Psoas muscle (tissue), 8 donors: ENCODE data around the gene ABL2. TPM values are rescaled to one million over a fixed set of nuclear protein-coding genes. Genes with fewer than 3 reads are reported as not detected.

ENCODE experiments used
- ATAC-seq, 4 donors: fragments of 200-7000 bp; cut with Tn5 transposase; one replicate each; pipeline ENCODE4 v1.9.1; 2020; ENCODE audit warnings: moderate library complexity in 3 of 4, mild to moderate bottlenecking in 2 of 4
- DNase-seq, 2 donors: peaks; one replicate each; pipeline ENCODE4 v3.0.0-alpha.2; 2020
- H3K27ac ChIP-seq: fragments of 200-600 bp; one replicate; pipeline ENCODE4 v1.8.0; 2022
- H3K27me3 ChIP-seq, 3 donors: fragments of 200-600 bp in 1 of 3; one replicate each; pipeline versions ENCODE4 v1.6.1 to v1.8.0; 2013 to 2022; ENCODE audit warnings: low read length in 2 of 3, mild to moderate bottlenecking in 2 of 3, moderate library complexity in 1 of 3; ENCODE audit not compliant: insufficient read depth in 3 of 3
- H3K36me3 ChIP-seq, 2 donors: fragments of 200-600 bp in 1 of 2; one replicate each; pipeline versions ENCODE4 v1.6.1 to v1.8.0; 2013 to 2022; ENCODE audit warnings: low read depth in 1 of 2, mild to moderate bottlenecking in 1 of 2, moderate library complexity in 1 of 2; ENCODE audit not compliant: insufficient read depth in 1 of 2
- H3K4me1 ChIP-seq: fragments of 200-600 bp; one replicate; pipeline ENCODE4 v1.8.0; 2022
- H3K4me3 ChIP-seq: fragments of 200-600 bp; one replicate; pipeline ENCODE4 v1.8.0; 2022; ENCODE audit warnings: mild to moderate bottlenecking
- H3K9me3 ChIP-seq: fragments of 200-600 bp; one replicate; pipeline ENCODE4 v1.8.0; 2022
- CTCF ChIP-seq: fragments of 200-600 bp; IDR thresholded peaks from one replicate; pipeline ENCODE4 v1.8.0; 2022; ENCODE audit warnings: antibody characterized with exemption
- WGBS, 3 donors: extraction: QIAGEN DNeasy Blood & Tissue Kit; methylation state at CpG; one replicate each; pipeline versions ENCODE4 v1.1.6 to v1.1.7; 2013; 5-methylcytosine and 5-hydroxymethylcytosine counted together
- intact Hi-C, 2 donors: fragments of 100-400 bp; cut with DNase I; formaldehyde crosslinking; loops; one replicate each; pipeline versions ENCODE4 v1.11.0 to v1.14.2; 2022
- polyA plus RNA-seq, 3 donors: library from polyadenylated mRNA; stranded (reverse); fragments of 200-250 nt; gene quantifications; one replicate each; pipeline ENCODE4 v1.2.3, GENCODE V29; 2013
- total RNA-seq, 4 donors: library from RNA; stranded (reverse); fragmentation: NEBNext Ultra II Directional in 2 of 4; extraction: Animal tissue kit (Norgen Biotek cat#: 25700) in 2 of 4; gene quantifications; one replicate each; pipeline versions ENCODE4 v1.2.1 to v1.2.4, GENCODE V29; 2021 to 2023
- donor health status: healthy with polysubstance abuse.
- donor health status: DM: no; HTN: no; CAD: no; lungs with moderate emphysema.
- donor health status: Bipolar disorder and iron deficiency.
- donor health status: healthy.
- donor health status: DM: yes; HTN: yes; CAD: no.
- donor health status: DM: no; HTN: no; CAD: no.
- donor health status: DM: no; HTN: no; CAD: no.
- donor health status: DM: yes; HTN: yes; CAD: no.

The ABL2 gene
- total and polyA plus RNA-seq, 7 donors, result 1.4 to 11.7 (median 8.6) TPM

- Histone ChIP-seq H3K4me3 (no peak overlapping the region), H3K27ac (no peak overlapping the region), H3K36me3 (no peaks in the 10 kb centered on the region), H3K9me3 (no peaks in the 10 kb centered on the region), H3K4me1 (peaks cover 25% of the 10 kb centered on the region), H3K27me3 (no peaks in the 10 kb centered on the region)
- DNase-seq (no peak), ATAC-seq (no peak)
- TF ChIP-seq CTCF, result no peak
- WGBS, 3 donors, result 97 to 99% (median 98%) methylated on average over 6 of the region's 6 CpGs
- intact Hi-C loops, result no loop called here
These were observed 72.8 kb downstream of the ABL2 start for GRCh38 chr1:179156708-179157107.

DNA sequence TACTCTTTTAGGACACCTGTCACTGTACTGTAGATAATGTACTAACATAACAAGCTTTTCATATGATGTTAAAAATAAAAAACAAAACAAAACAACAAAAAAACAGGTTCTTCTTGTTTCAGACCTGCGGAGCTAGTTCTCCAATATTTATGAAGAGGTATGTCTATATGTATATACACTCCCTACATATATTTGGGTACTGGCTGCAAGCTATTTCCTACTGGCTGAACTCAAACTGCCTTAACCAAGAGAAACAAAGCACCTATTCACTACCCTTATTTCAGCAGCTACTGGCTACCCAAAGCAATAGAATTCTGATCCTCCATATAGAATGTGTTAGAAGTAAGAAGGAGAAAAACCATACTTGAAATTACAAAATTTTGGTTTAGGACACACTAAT is 73.5 kb downstream of the ABL2 start:
- ATAC-seq, result no peak
- 78 to 83% (median 81%) methylated on average over 1 of the region's 1 CpG for WGBS, 3 donors
- Histone ChIP-seq H3K27ac (no peak overlapping the region), H3K36me3 (no peaks in the 10 kb centered on the region), H3K4me1 (peaks cover 25% of the 10 kb centered on the region), H3K9me3 (no peaks in the 10 kb centered on the region), H3K4me3 (no peak overlapping the region), H3K27me3 (no peaks in the 10 kb centered on the region)
- no peak for DNase-seq
- TF ChIP-seq CTCF, result no peak
- intact Hi-C loops, result no loop called here

GRCh38 chr1:179155615-179156014 is 73.9 kb downstream of the ABL2 start:
- 71 to 88% (median 83%) methylated on average over 3 of the region's 3 CpGs for WGBS, 3 donors
- Histone ChIP-seq H3K36me3 (no peaks in the 10 kb centered on the region), H3K4me1 (peaks cover 25% of the 10 kb centered on the region), H3K9me3 (no peaks in the 10 kb centered on the region), H3K27ac (no peak overlapping the region), H3K27me3 (no peaks in the 10 kb centered on the region), H3K4me3 (no peak overlapping the region)
- no peak for TF ChIP-seq CTCF
- DNase-seq, result no peak
- ATAC-seq, result no peak
- intact Hi-C loops, result no loop called here

DNA sequence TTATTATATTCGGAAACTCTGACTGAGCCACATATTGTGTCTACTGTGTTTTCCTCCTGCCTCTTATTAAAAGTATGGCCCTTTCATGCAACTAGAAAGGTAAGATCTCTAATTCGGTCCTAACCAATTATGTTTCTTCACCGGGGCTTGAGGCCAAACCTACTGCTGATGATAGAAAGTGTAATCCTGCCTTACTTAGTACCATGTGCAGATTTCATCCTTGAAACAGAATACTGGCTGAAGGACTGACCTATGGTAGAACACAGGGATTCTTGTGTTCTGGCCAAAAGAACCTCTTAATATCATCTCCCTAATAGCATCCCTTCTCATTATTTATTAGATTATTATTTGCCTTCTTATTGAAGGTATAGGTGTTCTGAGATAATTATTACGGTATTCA is 75.0 kb downstream of the ABL2 start:
- Histone ChIP-seq H3K27me3 (no peaks in the 10 kb centered on the region), H3K27ac (no peak overlapping the region), H3K4me1 (peaks cover 25% of the 10 kb centered on the region), H3K36me3 (no peaks in the 10 kb centered on the region), H3K9me3 (no peaks in the 10 kb centered on the region), H3K4me3 (no peak overlapping the region)
- WGBS, 3 donors, result 55 to 63% (median 58%) methylated on average over 4 of the region's 4 CpGs
- intact Hi-C loops, result no loop called here
- ATAC-seq, result peak; percentile 71 to 82 (median 80)
- DNase-seq, result no peak
- no peak for TF ChIP-seq CTCF

DNA sequence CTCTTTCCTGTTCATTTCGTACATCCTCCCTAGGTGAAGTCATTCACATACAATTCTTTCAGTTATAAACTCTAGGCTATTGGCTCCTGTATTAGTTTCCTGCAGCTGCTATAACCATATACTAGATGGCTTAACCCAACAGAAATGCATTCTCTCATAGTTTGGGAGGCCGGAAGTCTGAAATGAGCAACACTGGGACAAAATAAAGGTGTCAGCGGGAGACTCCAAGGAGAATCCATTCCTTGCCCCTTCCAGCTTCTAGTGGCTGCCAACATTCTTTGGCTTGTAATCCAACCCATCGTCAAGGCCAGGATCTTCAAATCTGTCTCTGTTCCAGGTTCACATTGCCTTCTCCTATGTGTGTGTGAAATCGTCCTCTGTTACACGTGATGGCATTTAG is 76.3 kb downstream of the ABL2 start:
- Histone ChIP-seq H3K27ac (peak overlapping the region; percentile 27), H3K4me3 (no peak overlapping the region), H3K4me1 (peaks cover 22% of the 10 kb centered on the region), H3K9me3 (no peaks in the 10 kb centered on the region), H3K27me3 (no peaks in the 10 kb centered on the region), H3K36me3 (no peaks in the 10 kb centered on the region)
- TF ChIP-seq CTCF, result no peak
- intact Hi-C loops, result no loop called here
- ATAC-seq (peak; percentile 69 to 83 (median 76)), DNase-seq (no peak)
- 9 to 23% (median 18%) methylated on average over 6 of the region's 6 CpGs for WGBS, 3 donors
